Measurements from ENCODE around the gene SNPH.

Gene SNPH

GRCh38 chr20:1229541-1229940, 36.6 kb upstream of the SNPH start:
- Histone ChIP-seq H3K4me2 (ENCODE audit: low read depth, low read length, poor library complexity, severe bottlenecking) (no peak overlapping the region), H3K4me1 (ENCODE audit: insufficient read depth, low read length, poor library complexity, severe bottlenecking) (no peaks in the 10 kb centered on the region), H3K9ac (ENCODE audit: low read depth, low read length, poor library complexity, severe bottlenecking) (no peak overlapping the region), H3K27me3 (ENCODE audit: insufficient read depth, low read length, poor library complexity, severe bottlenecking) (no peaks in the 10 kb centered on the region), H3F3A (ENCODE audit: low read depth) (no peaks in the 10 kb centered on the region), H3K36me3 (ENCODE audit: insufficient read depth, low read length) (no peaks in the 10 kb centered on the region), H4K20me1 (ENCODE audit: insufficient read depth, low read length, poor library complexity, severe bottlenecking) (no peaks in the 10 kb centered on the region), H3K79me2 (ENCODE audit: insufficient read depth, low read length) (no peaks in the 10 kb centered on the region), H2AFZ (ENCODE audit: low read length) (no peak overlapping the region), H3K9me3 (ENCODE audit: insufficient read depth, low read depth, low read length) (no peaks in the 10 kb centered on the region), H3K4me3 (ENCODE audit: low read length, poor library complexity, severe bottlenecking) (no peak overlapping the region), H3K9me2 (replicated peaks; ENCODE audit: low read depth, low read length) (no peaks in the 10 kb centered on the region)
- TF ChIP-seq CTCF (conservative IDR thresholded peaks at IDR 0.05; ENCODE audit: low read length) (no peak), EZH2phosphoT487 (IDR thresholded peaks at IDR 0.05; ENCODE audit: borderline replicate concordance) (no peak)

GRCh38 chr20:1232286-1233111, 33.6 kb upstream of the SNPH start:
- H3K4me3 ChIP-seq (ENCODE audit: low read length, poor library complexity, severe bottlenecking) = no peak overlapping the region
- H3K9me3 ChIP-seq (ENCODE audit: insufficient read depth, low read depth, low read length) = no peaks in the 10 kb centered on the region
- no peaks in the 10 kb centered on the region for H3K4me1 ChIP-seq (ENCODE audit: insufficient read depth, low read length, poor library complexity, severe bottlenecking)
- no peak overlapping the region for H2AFZ ChIP-seq (ENCODE audit: low read length)
- TF ChIP-seq EZH2phosphoT487 (IDR thresholded peaks at IDR 0.05; ENCODE audit: borderline replicate concordance) = no peak
- no peak for TF ChIP-seq CTCF (conservative IDR thresholded peaks at IDR 0.05; ENCODE audit: low read length)
- no peaks in the 10 kb centered on the region for H3F3A ChIP-seq (ENCODE audit: low read depth)
- H3K4me2 ChIP-seq (ENCODE audit: low read depth, low read length, poor library complexity, severe bottlenecking) = no peak overlapping the region
- H3K79me2 ChIP-seq (ENCODE audit: insufficient read depth, low read length) = no peaks in the 10 kb centered on the region
- no peaks in the 10 kb centered on the region for H4K20me1 ChIP-seq (ENCODE audit: insufficient read depth, low read length, poor library complexity, severe bottlenecking)
- no peaks in the 10 kb centered on the region for H3K27me3 ChIP-seq (ENCODE audit: insufficient read depth, low read length, poor library complexity, severe bottlenecking)
- H3K36me3 ChIP-seq (ENCODE audit: insufficient read depth, low read length) = no peaks in the 10 kb centered on the region
- no peaks in the 10 kb centered on the region for H3K9me2 ChIP-seq (replicated peaks; ENCODE audit: low read depth, low read length)
- no peak overlapping the region for H3K9ac ChIP-seq (ENCODE audit: low read depth, low read length, poor library complexity, severe bottlenecking)

GRCh38 chr20:1240549-1240948, 25.5 kb upstream of the SNPH start:
- no peaks in the 10 kb centered on the region for H3K27me3 ChIP-seq (ENCODE audit: insufficient read depth, low read length, poor library complexity, severe bottlenecking)
- no peak overlapping the region for H2AFZ ChIP-seq (ENCODE audit: low read length)
- H3K9me2 ChIP-seq (replicated peaks; ENCODE audit: low read depth, low read length) = no peaks in the 10 kb centered on the region
- H4K20me1 ChIP-seq (ENCODE audit: insufficient read depth, low read length, poor library complexity, severe bottlenecking) = no peaks in the 10 kb centered on the region
- no peak overlapping the region for H3K4me2 ChIP-seq (ENCODE audit: low read depth, low read length, poor library complexity, severe bottlenecking)
- no peaks in the 10 kb centered on the region for H3K36me3 ChIP-seq (ENCODE audit: insufficient read depth, low read length)
- TF ChIP-seq EZH2phosphoT487 (IDR thresholded peaks at IDR 0.05; ENCODE audit: borderline replicate concordance) = no peak
- TF ChIP-seq CTCF (conservative IDR thresholded peaks at IDR 0.05; ENCODE audit: low read length) = no peak
- no peaks in the 10 kb centered on the region for H3K4me1 ChIP-seq (ENCODE audit: insufficient read depth, low read length, poor library complexity, severe bottlenecking)
- no peaks in the 10 kb centered on the region for H3K9me3 ChIP-seq (ENCODE audit: insufficient read depth, low read depth, low read length)
- no peaks in the 10 kb centered on the region for H3K79me2 ChIP-seq (ENCODE audit: insufficient read depth, low read length)
- H3K9ac ChIP-seq (ENCODE audit: low read depth, low read length, poor library complexity, severe bottlenecking) = no peak overlapping the region
- no peak overlapping the region for H3K4me3 ChIP-seq (ENCODE audit: low read length, poor library complexity, severe bottlenecking)
- H3F3A ChIP-seq (ENCODE audit: low read depth) = no peaks in the 10 kb centered on the region
